GM19099 (cell line): ENCODE data around the gene NHLH1.

Experiments
- POLR2A ChIP-seq: IDR thresholded peaks from 3 replicates; pipeline ENCODE4 v1.6.1; 2011; ENCODE audit warnings: low read depth; ENCODE audit not compliant: insufficient read length; ENCODE audit errors: extremely low read depth

The NHLH1 gene

DNA sequence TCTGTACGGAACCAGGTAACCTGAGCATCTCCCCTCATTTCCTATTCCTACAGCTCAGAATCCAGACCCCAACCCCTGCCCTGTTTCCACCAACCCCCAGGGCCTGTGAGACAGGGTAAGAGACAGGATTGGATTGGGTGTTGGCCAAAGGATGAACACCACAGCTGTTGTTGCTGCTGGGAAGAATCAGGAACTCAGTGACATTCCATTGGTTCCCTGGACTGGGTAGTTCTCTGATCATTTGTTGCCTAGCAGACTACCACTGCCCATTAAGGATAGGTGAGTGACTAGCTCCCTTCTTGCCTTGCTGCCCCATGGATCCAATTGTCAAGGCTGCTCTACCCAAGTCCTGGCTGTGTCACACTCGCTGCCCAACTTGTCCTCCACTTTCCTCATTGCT lies 13.6 kb upstream of the NHLH1 start:
- no peak for TF ChIP-seq POLR2A

DNA sequence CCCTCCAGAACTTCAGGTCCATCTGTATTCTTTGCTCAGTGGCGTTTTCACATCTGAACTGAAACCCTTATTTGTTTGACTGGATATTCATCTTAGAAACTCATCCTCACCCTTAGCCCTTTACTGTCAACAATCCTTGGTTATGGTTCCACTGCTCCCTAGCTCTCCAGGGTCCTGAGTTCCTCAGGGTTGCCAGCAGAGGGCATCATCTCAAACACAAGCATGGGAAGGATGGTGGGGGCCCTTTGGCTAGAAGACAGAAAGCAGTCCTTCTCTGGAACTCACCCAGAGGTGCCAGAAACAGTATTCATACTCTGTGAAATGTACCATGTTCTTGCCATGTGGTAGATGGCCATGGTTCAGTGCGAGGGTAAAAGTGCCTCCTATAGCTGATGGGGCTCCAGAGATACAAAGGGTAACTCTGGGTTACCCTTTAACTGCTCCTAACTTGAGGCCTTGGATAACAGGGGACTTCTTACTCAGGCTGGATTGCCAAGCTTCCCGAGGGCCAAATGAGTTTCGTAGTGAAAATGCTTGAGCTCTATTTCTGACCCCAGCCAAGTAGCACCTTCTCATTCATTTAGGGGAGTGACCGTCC lies 12.4 kb upstream of the NHLH1 start:
- TF ChIP-seq POLR2A, result no peak

DNA sequence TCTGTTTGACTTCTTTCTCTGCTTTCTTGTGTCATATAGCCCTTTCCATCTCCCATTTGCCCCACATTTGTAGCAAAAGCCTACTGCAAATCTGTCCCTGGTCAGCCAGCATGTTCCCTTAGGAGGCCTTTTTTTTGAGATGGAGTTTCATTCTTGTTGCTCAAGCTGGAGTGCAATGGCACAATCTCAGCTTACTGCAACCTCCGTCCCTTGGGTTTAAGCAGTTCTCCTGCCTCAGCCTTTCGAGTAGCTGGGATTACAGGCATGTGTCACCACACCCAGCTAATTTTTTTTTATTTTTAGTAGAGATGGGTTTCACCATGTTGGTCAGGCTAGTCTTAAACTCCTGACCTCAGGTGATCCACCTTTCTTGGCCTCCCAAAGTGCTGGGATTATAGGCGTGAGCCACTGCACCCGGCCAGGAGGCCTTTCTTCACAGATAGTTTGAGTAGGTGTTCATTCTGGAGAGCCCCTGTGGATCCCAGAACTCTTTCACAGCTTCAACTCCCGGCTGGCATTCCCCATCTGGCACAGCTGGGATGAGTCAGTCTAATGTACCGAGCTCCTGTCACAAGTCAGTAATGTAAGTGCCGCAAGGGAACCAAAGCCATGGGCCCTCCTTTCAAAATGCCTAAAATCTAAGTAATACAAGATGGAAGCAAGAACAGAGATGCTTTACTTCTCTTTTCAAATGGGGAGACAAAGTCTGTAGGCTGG lies 9.4 kb upstream of the NHLH1 start:
- no peak for TF ChIP-seq POLR2A

DNA sequence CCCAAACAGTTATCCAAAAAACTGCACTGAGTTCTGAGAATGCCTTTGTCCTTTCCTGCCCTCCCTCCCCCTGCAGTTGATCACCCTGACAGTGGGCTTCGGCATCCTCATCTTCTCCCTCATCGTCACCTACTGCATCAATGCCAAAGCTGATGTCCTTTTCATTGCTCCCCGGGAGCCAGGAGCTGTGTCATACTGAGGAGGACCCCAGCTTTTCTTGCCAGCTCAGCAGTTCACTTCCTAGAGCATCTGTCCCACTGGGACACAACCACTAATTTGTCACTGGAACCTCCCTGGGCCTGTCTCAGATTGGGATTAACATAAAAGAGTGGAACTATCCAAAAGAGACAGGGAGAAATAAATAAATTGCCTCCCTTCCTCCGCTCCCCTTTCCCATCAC lies 8.8 kb upstream of the NHLH1 start:
- TF ChIP-seq POLR2A, result no peak

DNA sequence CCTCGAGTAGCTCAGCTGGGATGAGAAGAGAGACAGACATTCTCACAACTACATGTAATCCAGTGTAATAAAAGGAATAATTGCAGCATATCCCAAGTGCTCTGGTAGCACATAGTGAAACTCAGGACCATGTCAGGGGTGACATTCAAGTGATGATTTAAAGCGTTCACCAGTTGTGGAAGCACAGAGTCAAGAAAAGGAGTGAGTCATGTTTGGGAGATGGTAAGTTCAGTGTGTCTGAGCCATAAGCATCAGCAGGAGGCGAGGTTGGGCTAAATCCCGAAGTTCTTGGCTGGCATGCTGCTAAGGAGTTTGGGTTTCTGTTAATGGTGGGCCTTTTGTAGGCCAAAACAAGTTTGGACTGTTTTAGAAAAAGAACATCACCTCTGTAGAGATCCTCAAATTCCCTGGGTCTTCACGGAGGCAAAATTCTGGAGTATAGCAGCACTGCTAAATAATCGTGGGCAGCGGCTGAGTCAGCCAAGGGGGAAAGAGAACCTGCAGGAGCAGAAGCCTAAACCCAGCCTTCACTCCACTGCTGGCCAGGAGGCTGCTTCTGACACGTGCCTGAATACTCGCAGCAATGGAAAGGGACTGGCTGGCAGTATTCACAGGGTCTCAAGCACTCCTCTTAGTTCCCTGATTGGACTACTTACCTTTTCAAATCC lies 7.2 kb upstream of the NHLH1 start:
- no peak for TF ChIP-seq POLR2A

DNA sequence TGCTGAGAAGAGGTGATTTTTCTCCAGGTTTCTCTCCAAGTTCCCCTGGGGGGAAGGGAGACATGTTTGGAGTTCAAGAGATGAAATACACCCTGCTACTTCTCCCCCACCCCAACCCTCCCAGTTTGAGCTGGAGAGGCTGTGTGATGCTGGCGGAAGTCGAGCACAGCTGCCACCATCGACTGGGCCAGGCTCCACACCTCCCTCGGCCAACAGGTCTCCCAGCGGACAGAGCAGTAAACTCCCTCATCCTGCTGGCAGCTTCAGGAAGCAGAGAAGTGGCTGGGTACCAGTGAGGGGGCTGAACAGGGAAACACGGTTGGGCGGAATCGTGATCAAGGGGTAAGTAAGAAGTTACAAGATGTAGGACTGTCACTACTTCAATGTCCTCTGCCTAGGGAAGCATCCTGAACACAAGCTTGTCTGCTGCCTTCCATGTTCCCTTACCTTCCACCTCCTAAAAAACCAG lies 6.6 kb upstream of the NHLH1 start:
- no peak for TF ChIP-seq POLR2A

DNA sequence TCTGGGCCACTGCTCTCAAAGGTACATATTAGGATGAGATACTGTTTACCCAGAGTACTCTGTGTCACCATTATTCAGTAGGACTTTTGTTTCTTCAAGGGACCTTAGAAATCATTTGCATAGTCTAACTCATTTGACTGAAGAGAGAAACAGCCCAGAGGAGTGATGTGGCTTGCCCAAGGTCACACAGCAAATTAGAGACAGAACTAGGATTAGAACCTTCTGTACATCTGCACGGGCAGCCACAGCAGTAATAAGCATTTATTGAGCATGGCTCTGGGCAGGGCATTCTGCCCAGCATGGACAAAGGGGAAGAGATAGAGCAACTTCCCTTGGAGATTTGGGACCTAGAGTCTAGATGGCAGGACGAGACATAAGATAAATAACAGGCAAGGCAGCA lies 5.7 kb upstream of the NHLH1 start:
- no peak for TF ChIP-seq POLR2A

DNA sequence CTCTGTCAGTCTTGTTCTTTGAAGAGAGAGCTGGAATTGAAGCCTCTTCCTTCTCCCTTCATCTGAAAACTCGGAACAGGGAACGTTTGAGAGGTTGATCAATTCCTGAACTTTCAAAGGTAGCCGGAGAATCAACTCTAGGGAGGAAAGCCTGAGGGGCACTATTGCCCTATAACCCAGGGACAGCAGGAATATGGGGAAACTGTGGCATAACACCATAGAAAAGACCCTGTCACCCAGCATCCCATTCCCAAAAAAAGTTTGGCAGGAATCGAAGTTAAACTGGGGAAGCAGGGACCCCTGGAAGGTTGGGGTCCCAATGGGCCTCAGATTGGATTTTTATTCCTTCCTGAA lies 5.1 kb upstream of the NHLH1 start:
- no peak for TF ChIP-seq POLR2A

DNA sequence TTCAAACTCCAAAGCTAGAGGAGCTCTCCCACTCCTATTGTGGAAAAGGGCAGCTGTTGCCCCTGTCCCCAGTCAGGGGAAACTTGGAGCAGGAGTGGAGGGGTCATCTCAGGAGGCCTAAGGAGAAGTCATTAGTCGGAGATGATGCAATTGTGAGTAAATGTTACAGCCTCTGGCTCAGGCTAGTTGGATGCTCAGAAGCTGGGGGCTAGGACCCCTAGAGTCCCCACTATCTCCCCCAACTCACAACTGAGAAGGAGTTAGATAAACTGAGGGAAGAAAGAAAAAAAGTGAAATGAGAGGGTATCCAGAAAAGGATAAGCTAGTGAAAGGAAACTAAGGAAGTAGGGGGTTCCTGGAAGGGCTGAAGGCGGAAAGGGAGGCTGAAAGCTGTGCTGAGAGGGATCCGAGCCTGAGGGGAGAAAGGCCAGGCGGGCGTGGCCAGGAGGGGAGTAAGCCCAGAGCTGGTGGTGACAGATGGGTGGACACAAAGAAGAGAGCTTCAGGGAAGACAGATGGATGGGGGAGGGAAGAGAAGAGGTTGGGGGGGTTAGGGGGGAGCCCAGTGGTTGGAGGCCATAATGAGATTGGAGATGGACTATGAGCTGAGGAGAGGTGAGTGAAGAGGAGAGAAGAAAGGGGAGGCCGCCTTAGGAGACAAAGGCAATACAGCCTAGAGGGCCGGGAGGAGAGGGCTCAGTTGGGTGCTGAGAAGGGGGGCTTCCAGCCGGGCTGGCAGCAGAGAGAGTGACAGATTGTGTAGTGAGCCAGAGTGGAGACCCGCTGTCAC lies 4.5 kb upstream of the NHLH1 start:
- TF ChIP-seq POLR2A, result no peak

DNA sequence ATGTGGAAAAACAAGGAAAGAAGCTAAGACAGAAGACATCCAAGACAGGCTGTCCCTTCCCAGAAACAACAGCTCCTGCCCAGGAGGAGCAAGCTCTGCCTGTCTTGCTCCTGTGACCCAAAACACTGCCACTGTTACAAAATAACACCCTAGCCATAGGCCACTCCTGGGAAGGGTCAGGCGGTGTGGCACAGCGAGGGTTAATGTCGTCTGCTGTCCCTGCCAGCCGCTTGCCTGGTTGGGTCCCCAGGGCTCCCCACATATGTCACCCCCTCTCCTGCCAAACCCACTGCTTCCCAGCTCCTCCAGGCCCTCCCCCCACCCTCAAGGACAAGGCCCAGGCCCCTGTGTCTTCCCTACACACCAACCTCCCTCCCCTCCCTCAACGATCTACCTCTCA lies 3.9 kb upstream of the NHLH1 start:
- no peak for TF ChIP-seq POLR2A

DNA sequence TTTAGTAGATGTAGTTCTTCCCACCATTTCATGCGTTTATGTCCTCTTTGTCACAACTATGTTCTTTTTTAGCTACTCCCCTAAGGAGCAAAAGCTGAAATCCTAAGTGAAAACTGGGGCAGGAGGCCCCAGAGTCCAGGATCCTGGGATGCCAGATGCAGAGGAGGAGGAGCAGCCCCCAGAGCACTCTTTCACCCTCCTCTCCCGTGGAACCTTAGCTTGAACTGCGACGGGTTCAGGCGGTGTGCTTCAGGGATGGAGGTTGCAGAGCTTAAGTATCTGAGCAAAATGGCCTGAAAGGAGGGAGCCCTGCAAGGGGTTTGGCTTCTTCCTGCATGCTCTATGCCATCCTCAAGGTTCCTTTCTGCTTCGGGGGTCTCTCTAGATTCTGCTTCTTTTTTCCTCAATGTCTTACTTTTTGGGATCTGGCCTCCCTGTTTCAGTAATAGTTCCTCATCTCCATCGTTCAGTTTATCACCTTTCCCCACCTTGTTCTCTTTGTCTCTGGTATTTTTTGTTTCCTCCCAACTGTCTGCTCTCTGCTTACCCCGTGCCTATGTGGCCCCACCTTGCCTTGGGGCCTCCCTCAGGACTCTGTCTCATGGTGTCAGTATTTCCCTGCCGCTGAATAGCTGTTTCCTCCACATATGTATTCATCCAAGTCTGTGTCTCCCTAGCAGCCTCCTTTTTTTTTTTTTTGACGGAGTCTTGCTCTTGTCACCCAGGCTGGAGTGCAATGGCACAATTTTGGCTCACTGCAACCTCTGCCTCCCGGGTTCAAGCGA lies 2.7 kb upstream of the NHLH1 start:
- TF ChIP-seq POLR2A, result no peak

DNA sequence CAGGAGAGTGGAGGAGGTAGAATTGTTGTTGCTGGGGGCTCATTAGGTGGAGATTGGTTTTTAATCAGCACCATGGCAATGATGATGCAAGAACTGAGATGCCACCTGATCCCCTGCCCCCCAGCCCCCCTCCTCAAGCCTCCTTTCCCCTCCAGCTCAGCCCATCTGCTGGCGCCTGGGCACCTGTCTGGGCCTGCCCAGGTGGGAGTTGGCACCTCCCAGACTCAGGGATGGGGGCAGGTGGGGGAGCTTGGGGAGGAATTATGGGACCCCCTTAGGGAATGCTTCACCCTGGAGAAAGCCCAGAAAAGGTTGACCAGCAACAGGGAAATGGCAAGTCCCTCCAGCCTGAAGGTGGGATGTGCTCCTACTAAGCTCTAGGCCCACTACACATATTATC lies 1.5 kb upstream of the NHLH1 start:
- TF ChIP-seq POLR2A, result no peak

DNA sequence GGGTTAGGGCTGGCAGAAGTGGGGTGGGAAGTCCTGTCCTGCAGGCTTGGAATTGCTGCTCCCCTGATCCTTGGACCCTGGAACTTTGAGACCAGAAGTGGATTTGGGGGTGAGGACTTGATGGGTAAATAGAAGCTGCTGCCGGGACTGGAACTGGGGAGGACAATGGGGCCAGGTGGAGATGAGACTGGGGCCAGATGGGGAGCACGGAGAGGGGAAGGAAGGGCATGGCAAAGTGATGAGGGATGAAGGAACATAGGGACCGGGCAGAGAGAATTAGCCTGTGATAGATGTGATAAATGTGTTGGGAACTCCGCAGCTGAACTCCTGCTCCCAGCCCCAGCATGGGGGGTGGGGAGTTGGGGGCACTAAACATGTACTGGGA lies 637 bp downstream of the NHLH1 start:
- TF ChIP-seq POLR2A, result no peak

DNA sequence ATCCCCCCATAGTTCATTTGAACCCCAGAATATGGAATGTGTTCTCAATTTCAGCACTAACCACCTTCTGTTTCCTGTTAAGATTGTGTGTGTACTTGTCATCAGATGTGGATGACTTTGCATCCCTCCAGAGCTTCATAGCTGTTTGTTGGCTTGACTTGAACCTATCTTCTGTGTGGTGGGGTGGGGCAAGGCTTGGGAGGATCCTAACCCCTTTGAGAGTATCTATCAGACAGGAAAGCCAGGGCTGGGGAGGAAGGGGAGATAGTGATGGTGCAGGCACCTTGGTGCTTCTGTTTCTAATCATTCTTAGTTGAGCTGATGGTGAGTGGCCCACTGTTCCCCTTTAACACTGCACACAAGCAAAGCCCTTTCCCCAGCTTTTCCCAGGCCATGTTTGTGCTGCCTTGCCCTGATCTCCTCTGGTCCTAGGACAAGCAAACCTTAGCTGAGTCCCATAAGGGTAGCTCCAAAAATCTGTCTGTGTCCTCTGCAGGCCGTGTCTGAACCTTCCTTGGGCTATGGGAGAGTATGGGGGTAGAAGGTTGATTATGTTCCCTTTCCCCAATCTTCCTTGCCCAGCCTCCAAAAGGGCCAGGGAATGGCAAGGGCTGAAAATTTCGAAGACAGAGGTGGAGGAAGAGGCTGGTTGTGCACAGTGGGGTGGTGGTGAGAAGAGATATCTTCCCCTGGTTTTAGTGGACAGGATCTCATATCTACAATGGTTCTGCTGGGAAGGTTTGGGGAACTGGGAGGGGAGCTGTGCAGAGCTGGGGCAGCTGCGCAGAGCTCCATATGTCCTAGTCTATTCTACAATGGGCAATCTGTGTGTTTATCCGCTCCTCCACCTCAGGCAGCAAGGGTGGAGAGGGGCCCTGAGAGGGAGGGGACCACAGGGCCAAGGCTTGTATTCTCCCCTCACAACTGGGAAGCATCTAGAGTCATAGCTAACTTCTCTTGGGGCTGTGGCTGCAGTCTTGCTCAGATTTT lies 1.4 kb downstream of the NHLH1 start:
- TF ChIP-seq POLR2A, result no peak

DNA sequence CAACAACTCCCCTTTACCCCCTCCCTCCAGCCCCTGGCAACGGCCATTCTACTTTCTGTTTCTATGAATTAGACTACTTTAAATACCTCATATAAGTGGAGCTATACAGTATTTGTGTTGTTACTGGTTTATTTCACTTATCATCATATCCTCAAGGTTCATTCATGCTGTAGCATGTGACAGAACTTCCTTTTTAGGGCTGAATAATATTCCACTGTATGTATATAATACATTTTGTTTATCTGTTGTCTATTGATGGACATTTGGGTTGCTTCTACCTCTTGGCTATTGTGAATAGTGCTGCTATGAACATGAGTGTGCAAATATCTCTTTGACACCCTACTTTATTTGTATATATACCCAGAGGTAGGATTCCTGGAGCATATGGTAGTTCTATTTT lies 2.2 kb downstream of the NHLH1 start:
- TF ChIP-seq POLR2A, result no peak
